GM23338 (cell line): ENCODE measurements around the gene CLDN22. TPM values are rescaled to one million over a fixed set of nuclear protein-coding genes. Genes with fewer than 3 reads are reported as not detected.
A peak's percentile ranks its signal among the peaks of the same experiment; 100 is the strongest.

ENCODE experiments used
- ATAC-seq: fragments of 200-7000 bp; cut with Tn5 transposase; 3 replicates; pipeline ENCODE4 v1.9.1; 2020
- DNase-seq: peaks from one replicate; pipeline ENCODE4 v3.0.0-alpha.2; 2015; ENCODE audit warnings: low spot score
- H2AFZ ChIP-seq: fragments of 200-600 bp; sonication (generic); 2 replicates; pipeline ENCODE4 v1.8.0; 2016; ENCODE audit warnings: antibody characterized with exemption, mild to moderate bottlenecking, moderate library complexity
- H3F3A ChIP-seq: fragments of 200-600 bp; sonication (generic); replicated peaks from 2 replicates; pipeline ENCODE4 v1.8.0; 2017; ENCODE audit warnings: antibody characterized with exemption, mixed run types, low read depth
- H3K27ac ChIP-seq: fragments of 200-600 bp; sonication (generic); 2 replicates; pipeline ENCODE4 v1.6.1; 2016; ENCODE audit warnings: low read depth
- H3K27me3 ChIP-seq: fragments of 200-600 bp; sonication (generic); 2 replicates; pipeline ENCODE4 v1.8.0; 2016; ENCODE audit warnings: mild to moderate bottlenecking, mixed run types, moderate library complexity; ENCODE audit not compliant: insufficient read depth
- H3K36me3 ChIP-seq: fragments of 200-600 bp; sonication (generic); 2 replicates; pipeline ENCODE4 v1.8.0; 2016; ENCODE audit warnings: mild to moderate bottlenecking; ENCODE audit not compliant: insufficient read depth
- H3K4me1 ChIP-seq: fragments of 200-600 bp; sonication (generic); 2 replicates; pipeline ENCODE4 v1.8.0; 2016; ENCODE audit warnings: mild to moderate bottlenecking, moderate library complexity; ENCODE audit not compliant: insufficient read depth
- H3K4me2 ChIP-seq: fragments of 200-600 bp; sonication (generic); 2 replicates; pipeline ENCODE4 v1.7.1; 2017; ENCODE audit warnings: mixed run types
- H3K4me3 ChIP-seq: fragments of 200-600 bp; sonication (generic); 2 replicates; pipeline ENCODE4 v1.6.1; 2016; ENCODE audit warnings: mixed run types
- H3K79me2 ChIP-seq: fragments of 200-600 bp; sonication (generic); replicated peaks from 2 replicates; pipeline ENCODE4 v1.8.0; 2017; ENCODE audit warnings: mild to moderate bottlenecking; ENCODE audit not compliant: insufficient read depth
- H3K9me2 ChIP-seq: fragments of 200-600 bp; sonication (generic); 2 replicates; pipeline ENCODE4 v1.8.0; 2017; ENCODE audit not compliant: insufficient read depth
- H4K20me1 ChIP-seq: fragments of 200-600 bp; sonication (generic); replicated peaks from 2 replicates; pipeline ENCODE4 v1.8.0; 2017; ENCODE audit warnings: mild to moderate bottlenecking; ENCODE audit not compliant: insufficient read depth
- H3K27ac Mint-ChIP-seq: 2 replicates; pipeline ENCODE4 v1.8.0; 2020; ENCODE audit warnings: inconsistent platforms, mild to moderate bottlenecking, moderate library complexity, mixed read lengths
- H3K27me3 Mint-ChIP-seq: 3 replicates; pipeline ENCODE4 v1.8.0; 2022; ENCODE audit warnings: low read depth, mild to moderate bottlenecking, moderate library complexity, mixed read lengths, inconsistent platforms; ENCODE audit not compliant: insufficient read depth, poor library complexity
- H3K36me3 Mint-ChIP-seq: 3 replicates; pipeline ENCODE4 v1.8.0; 2021; ENCODE audit warnings: low read depth, mild to moderate bottlenecking, inconsistent platforms, moderate library complexity, mixed read lengths
- H3K4me1 Mint-ChIP-seq: 3 replicates; pipeline ENCODE4 v1.8.0; 2020; ENCODE audit warnings: mild to moderate bottlenecking, inconsistent platforms, mixed read lengths
- H3K4me3 Mint-ChIP-seq: 3 replicates; pipeline ENCODE4 v1.8.0; 2021; ENCODE audit warnings: moderate library complexity, mild to moderate bottlenecking, inconsistent platforms, mixed read lengths
- H3K9me3 Mint-ChIP-seq: 3 replicates; pipeline ENCODE4 v1.8.0; 2020; ENCODE audit warnings: moderate library complexity, mild to moderate bottlenecking, inconsistent platforms, mixed read lengths
- CREB1 ChIP-seq: fragments of 250-450 bp; sonication (Bioruptor Pico); IDR thresholded peaks from 2 replicates; pipeline ENCODE4 v1.5.0; 2020; ENCODE audit warnings: low read depth, mild to moderate bottlenecking, moderate library complexity
- CTCF ChIP-seq, 2 experiments: fragments of 200-600 bp in 1 of 2; sonication (generic) in 1 of 2; conservative IDR thresholded peaks; 2 replicates each; pipeline versions ENCODE4 v1.5.1 to v1.6.1; 2016 to 2017; ENCODE audit warnings: antibody characterized with exemption in 2 of 2, low read depth in 2 of 2, mild to moderate bottlenecking in 2 of 2, moderate library complexity in 1 of 2
- ETS1 ChIP-seq: IDR thresholded peaks from 2 replicates; pipeline ENCODE4 v1.6.1; 2016; ENCODE audit warnings: antibody characterized with exemption
- EZH2 ChIP-seq: fragments of 200-600 bp; sonication (generic); IDR thresholded peaks from one replicate; pipeline ENCODE4 v1.8.0; 2017; ENCODE audit warnings: antibody characterized with exemption, mild to moderate bottlenecking, low read depth; ENCODE audit not compliant: unreplicated experiment
- EZH2phosphoT487 ChIP-seq: fragments of 200-600 bp; sonication (generic); IDR thresholded peaks from one replicate; pipeline ENCODE4 v1.8.1; 2018; ENCODE audit warnings: antibody characterized with exemption; ENCODE audit not compliant: unreplicated experiment
- JUNB ChIP-seq: IDR thresholded peaks from one replicate; pipeline ENCODE4 v1.6.1; 2016; ENCODE audit warnings: antibody characterized with exemption; ENCODE audit not compliant: unreplicated experiment
- NANOG ChIP-seq: IDR thresholded peaks from 2 replicates; pipeline ENCODE4 v1.6.1; 2016; ENCODE audit warnings: antibody characterized with exemption, borderline replicate concordance
- POLR2AphosphoS5 ChIP-seq: IDR thresholded peaks from 2 replicates; pipeline ENCODE4 v1.6.1; 2016; ENCODE audit warnings: antibody characterized with exemption, low read depth
- STAT1 ChIP-seq: IDR thresholded peaks from one replicate; pipeline ENCODE4 v1.6.1; 2016; ENCODE audit warnings: antibody characterized with exemption; ENCODE audit not compliant: unreplicated experiment
- ZNF114 ChIP-seq: fragments of 250-450 bp; sonication (Bioruptor Pico); IDR thresholded peaks from 2 replicates; pipeline ENCODE4 v1.5.0; 2020; ENCODE audit warnings: mild to moderate bottlenecking, moderate library complexity
- ZNF331 ChIP-seq: fragments of 250-450 bp; sonication (Bioruptor Pico); IDR thresholded peaks from 2 replicates; pipeline ENCODE4 v1.5.0; 2020; ENCODE audit warnings: low read depth, mild to moderate bottlenecking, moderate library complexity
- polyA plus RNA-seq: library from polyadenylated mRNA; unstranded; fragments of >200 nt; fragmentation: Nextera tagmentation; extraction: Ambion mirVana; gene quantifications from 2 replicates; pipeline ENCODE4 v1.2.1, GENCODE V29; 2016
- total RNA-seq: library from RNA; depleted of rRNA; stranded (reverse); fragments of >200 nt; shearing (Covaris generic); gene quantifications from 2 replicates; pipeline ENCODE4 v1.2.3, GENCODE V29; 2014
- TF ChIP-seq, protein P1 (sequence below): IDR thresholded peaks from one replicate; pipeline ENCODE4 v1.6.1; 2018; ENCODE audit warnings: antibody characterized with exemption; ENCODE audit not compliant: unreplicated experiment
- TF ChIP-seq, protein P2 (sequence below): fragments of 250-450 bp; sonication (Bioruptor Pico); IDR thresholded peaks from 2 replicates; pipeline ENCODE4 v1.5.0; 2020; ENCODE audit warnings: mild to moderate bottlenecking, moderate library complexity

Gene CLDN22
- total and polyA plus RNA-seq, 2 experiments from 2014 or later = not detected

DNA sequence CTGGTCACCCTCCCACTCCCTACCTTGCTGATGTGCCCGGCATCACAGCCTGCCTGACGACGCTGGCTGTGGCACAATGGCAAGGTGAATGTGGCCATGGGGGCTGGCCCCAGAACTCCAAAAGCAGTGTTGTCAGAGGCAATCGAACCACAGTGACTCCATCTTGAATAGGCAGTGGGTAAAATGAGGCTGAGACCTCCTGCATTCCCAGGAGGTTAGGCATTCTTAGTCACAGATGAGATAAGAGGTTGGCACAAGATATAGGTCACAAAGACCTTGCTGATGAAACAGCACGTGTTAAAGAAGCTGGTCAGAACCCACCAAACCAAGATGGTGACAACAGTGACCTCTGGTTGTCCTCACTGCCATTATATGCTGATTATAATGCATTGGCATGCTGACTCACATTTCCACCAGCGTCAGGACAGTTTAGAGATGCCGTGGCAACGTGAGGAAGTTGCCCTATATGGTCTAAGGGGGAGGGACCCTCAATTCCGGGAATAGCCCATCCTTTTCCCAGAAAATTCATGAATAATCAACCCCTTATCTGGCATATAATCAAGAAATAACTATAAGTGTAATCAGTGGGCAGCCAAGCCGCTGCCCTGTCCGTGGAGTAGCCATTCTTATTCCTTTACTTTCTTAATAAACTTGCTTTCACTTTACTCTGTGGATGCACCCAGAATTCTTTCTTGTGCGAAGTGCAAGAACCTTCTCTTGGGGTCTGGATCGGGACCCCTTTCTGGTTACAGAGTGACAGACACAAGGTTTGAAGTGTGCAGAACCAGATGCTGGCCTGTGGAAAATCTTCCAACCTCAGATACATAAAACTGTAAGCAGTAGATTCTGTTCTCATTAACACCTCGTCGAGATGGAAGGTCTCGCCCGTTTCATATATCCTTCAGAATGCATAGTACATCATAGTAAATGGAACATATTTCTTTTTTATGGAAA, 28.9 kb upstream of the CLDN22 start:
- H3K9me2 ChIP-seq = no peaks in the 10 kb centered on the region
- no peaks in the 10 kb centered on the region for H3F3A ChIP-seq
- H3K27me3 ChIP-seq = no peaks in the 10 kb centered on the region
- Mint-ChIP-seq H3K36me3 (no peaks in the 10 kb centered on the region), H3K4me1 (no peaks in the 10 kb centered on the region), H3K9me3 (no peaks in the 10 kb centered on the region), H3K27me3 (peaks cover 6% of the 10 kb centered on the region), H3K27ac (peak overlapping the region; percentile 62; the same call in 1 of the 2 replicates), H3K4me3 (no peak overlapping the region)
- H3K79me2 ChIP-seq = no peaks in the 10 kb centered on the region
- peak overlapping the region; percentile 69; the same call in 1 of the 2 replicates for H2AFZ ChIP-seq
- no peak overlapping the region for H3K27ac ChIP-seq
- H3K36me3 ChIP-seq = no peaks in the 10 kb centered on the region
- no peak overlapping the region for H3K4me2 ChIP-seq
- no peak for DNase-seq
- H4K20me1 ChIP-seq = no peaks in the 10 kb centered on the region
- ATAC-seq = no peak
- no peak overlapping the region for H3K4me3 ChIP-seq
- TF ChIP-seq EZH2 = no peak
- no peak for TF ChIP-seq CTCF (conservative IDR thresholded peaks at IDR 0.05; ENCODE audit: low read depth in 2 of 2)
- TF ChIP-seq, protein P1, sequence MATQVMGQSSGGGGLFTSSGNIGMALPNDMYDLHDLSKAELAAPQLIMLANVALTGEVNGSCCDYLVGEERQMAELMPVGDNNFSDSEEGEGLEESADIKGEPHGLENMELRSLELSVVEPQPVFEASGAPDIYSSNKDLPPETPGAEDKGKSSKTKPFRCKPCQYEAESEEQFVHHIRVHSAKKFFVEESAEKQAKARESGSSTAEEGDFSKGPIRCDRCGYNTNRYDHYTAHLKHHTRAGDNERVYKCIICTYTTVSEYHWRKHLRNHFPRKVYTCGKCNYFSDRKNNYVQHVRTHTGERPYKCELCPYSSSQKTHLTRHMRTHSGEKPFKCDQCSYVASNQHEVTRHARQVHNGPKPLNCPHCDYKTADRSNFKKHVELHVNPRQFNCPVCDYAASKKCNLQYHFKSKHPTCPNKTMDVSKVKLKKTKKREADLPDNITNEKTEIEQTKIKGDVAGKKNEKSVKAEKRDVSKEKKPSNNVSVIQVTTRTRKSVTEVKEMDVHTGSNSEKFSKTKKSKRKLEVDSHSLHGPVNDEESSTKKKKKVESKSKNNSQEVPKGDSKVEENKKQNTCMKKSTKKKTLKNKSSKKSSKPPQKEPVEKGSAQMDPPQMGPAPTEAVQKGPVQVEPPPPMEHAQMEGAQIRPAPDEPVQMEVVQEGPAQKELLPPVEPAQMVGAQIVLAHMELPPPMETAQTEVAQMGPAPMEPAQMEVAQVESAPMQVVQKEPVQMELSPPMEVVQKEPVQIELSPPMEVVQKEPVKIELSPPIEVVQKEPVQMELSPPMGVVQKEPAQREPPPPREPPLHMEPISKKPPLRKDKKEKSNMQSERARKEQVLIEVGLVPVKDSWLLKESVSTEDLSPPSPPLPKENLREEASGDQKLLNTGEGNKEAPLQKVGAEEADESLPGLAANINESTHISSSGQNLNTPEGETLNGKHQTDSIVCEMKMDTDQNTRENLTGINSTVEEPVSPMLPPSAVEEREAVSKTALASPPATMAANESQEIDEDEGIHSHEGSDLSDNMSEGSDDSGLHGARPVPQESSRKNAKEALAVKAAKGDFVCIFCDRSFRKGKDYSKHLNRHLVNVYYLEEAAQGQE = no peak
- TF ChIP-seq EZH2phosphoT487 = no peak
- TF ChIP-seq CREB1 (CRISPR knock-in tag) = no peak
- no peak for TF ChIP-seq JUNB
- no peak for TF ChIP-seq ZNF331 (CRISPR knock-in tag)
- no peak for TF ChIP-seq ETS1
- TF ChIP-seq POLR2AphosphoS5 = no peak
- TF ChIP-seq STAT1 = no peak
- TF ChIP-seq ZNF114 = no peak
- TF ChIP-seq NANOG = no peak
- TF ChIP-seq, protein P2, sequence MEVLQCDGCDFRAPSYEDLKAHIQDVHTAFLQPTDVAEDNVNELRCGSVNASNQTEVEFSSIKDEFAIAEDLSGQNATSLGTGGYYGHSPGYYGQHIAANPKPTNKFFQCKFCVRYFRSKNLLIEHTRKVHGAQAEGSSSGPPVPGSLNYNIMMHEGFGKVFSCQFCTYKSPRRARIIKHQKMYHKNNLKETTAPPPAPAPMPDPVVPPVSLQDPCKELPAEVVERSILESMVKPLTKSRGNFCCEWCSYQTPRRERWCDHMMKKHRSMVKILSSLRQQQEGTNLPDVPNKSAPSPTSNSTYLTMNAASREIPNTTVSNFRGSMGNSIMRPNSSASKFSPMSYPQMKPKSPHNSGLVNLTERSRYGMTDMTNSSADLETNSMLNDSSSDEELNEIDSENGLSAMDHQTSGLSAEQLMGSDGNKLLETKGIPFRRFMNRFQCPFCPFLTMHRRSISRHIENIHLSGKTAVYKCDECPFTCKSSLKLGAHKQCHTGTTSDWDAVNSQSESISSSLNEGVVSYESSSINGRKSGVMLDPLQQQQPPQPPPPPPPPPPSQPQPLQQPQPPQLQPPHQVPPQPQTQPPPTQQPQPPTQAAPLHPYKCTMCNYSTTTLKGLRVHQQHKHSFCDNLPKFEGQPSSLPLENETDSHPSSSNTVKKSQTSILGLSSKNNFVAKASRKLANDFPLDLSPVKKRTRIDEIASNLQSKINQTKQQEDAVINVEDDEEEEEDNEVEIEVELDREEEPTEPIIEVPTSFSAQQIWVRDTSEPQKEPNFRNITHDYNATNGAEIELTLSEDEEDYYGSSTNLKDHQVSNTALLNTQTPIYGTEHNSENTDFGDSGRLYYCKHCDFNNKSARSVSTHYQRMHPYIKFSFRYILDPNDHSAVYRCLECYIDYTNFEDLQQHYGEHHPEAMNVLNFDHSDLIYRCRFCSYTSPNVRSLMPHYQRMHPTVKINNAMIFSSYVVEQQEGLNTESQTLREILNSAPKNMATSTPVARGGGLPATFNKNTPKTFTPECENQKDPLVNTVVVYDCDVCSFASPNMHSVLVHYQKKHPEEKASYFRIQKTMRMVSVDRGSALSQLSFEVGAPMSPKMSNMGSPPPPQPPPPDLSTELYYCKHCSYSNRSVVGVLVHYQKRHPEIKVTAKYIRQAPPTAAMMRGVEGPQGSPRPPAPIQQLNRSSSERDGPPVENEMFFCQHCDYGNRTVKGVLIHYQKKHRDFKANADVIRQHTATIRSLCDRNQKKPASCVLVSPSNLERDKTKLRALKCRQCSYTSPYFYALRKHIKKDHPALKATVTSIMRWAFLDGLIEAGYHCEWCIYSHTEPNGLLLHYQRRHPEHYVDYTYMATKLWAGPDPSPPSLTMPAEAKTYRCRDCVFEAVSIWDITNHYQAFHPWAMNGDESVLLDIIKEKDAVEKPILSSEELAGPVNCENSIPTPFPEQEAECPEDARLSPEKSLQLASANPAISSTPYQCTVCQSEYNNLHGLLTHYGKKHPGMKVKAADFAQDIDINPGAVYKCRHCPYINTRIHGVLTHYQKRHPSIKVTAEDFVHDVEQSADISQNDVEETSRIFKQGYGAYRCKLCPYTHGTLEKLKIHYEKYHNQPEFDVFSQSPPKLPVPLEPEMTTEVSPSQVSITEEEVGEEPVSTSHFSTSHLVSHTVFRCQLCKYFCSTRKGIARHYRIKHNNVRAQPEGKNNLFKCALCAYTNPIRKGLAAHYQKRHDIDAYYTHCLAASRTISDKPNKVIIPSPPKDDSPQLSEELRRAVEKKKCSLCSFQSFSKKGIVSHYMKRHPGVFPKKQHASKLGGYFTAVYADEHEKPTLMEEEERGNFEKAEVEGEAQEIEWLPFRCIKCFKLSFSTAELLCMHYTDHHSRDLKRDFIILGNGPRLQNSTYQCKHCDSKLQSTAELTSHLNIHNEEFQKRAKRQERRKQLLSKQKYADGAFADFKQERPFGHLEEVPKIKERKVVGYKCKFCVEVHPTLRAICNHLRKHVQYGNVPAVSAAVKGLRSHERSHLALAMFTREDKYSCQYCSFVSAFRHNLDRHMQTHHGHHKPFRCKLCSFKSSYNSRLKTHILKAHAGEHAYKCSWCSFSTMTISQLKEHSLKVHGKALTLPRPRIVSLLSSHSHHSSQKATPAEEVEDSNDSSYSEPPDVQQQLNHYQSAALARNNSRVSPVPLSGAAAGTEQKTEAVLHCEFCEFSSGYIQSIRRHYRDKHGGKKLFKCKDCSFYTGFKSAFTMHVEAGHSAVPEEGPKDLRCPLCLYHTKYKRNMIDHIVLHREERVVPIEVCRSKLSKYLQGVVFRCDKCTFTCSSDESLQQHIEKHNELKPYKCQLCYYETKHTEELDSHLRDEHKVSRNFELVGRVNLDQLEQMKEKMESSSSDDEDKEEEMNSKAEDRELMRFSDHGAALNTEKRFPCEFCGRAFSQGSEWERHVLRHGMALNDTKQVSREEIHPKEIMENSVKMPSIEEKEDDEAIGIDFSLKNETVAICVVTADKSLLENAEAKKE (CRISPR knock-in tag) = no peak
- no peaks in the 10 kb centered on the region for H3K4me1 ChIP-seq
